Thyroid gland (tissue), 4 donors: Measurements from ENCODE around the gene USP5. TPM values are rescaled to one million over a fixed set of nuclear protein-coding genes. Genes with fewer than 3 reads are reported as not detected.

Experiments used
- DNase-seq, 2 donors: peaks; one replicate each; pipeline ENCODE4 v3.0.0-alpha.2; 2019
- H3K27ac ChIP-seq, 3 donors: fragments of 200-600 bp; sonication (generic); 1 replicate in 2 of 3; 2 replicates in 1 of 3; pipeline ENCODE4 v1.5.1; 2016 to 2019; ENCODE audit warnings: mild to moderate bottlenecking in 1 of 3, moderate library complexity in 1 of 3
- H3K27me3 ChIP-seq: fragments of 200-600 bp; sonication (generic); one replicate; pipeline ENCODE4 v1.5.1; 2019
- H3K36me3 ChIP-seq, 2 donors: fragments of 200-600 bp; sonication (generic); one replicate each; pipeline ENCODE4 v1.5.1; 2016 to 2019
- H3K4me1 ChIP-seq, 2 donors: fragments of 200-600 bp; sonication (generic); one replicate each; pipeline ENCODE4 v1.5.1; 2017 to 2019
- H3K4me3 ChIP-seq, 3 donors: fragments of 200-600 bp; sonication (generic); replicated peaks in 1 of 3; 1 replicate in 2 of 3; 2 replicates in 1 of 3; pipeline ENCODE4 v1.5.1; 2016; ENCODE audit warnings: mild to moderate bottlenecking in 1 of 3
- H3K9me3 ChIP-seq: fragments of 200-600 bp; sonication (generic); one replicate; pipeline ENCODE4 v1.5.1; 2017
- CTCF ChIP-seq, 6 experiments: fragments of 200-600 bp in 3 of 6; fragments of 450-650 bp in 3 of 6; sonication (generic) in 3 of 6; IDR thresholded peaks; one replicate each; pipeline ENCODE4 v1.5.1; 2016 to 2019; ENCODE audit warnings: antibody characterized with exemption in 6 of 6, mild to moderate bottlenecking in 2 of 6, inconsistent platforms in 1 of 6, moderate library complexity in 1 of 6
- POLR2A ChIP-seq, 2 donors: fragments of 450-650 bp; IDR thresholded peaks; one replicate each; pipeline ENCODE4 v1.6.1; 2017; ENCODE audit warnings: antibody characterized with exemption in 2 of 2, mild to moderate bottlenecking in 2 of 2, moderate library complexity in 1 of 2
- WGBS, 2 donors: methylation state at CpG; one replicate each; pipeline ENCODE4 v1.1.5; 2017; 5-methylcytosine and 5-hydroxymethylcytosine counted together
- intact Hi-C: fragments of 100-400 bp; cut with DNase I; formaldehyde crosslinking; loops from one replicate; pipeline ENCODE4 v1.15.1; 2023
- total RNA-seq, 4 donors: library from RNA; depleted of rRNA; stranded (reverse); fragments of >200 nt; gene quantifications; one replicate each; pipeline ENCODE4 v1.2.3, GENCODE V29; 2016

Gene USP5
- total RNA-seq, 4 donors from 2014 or later: 34.7 to 68.6 (median 58.9) TPM

GRCh38 chr12:6912164-6912935 is 60.4 kb downstream of the USP5 start:
- Histone ChIP-seq H3K9me3 (no peaks in the 10 kb centered on the region), H3K27me3 (no peaks in the 10 kb centered on the region), H3K27ac (no peak overlapping the region), H3K4me1 (peaks cover 26 to 31% of the 10 kb centered on the region in 2 donors), H3K36me3 (no peaks in the 10 kb centered on the region), H3K4me3 (no peak overlapping the region)
- intact Hi-C loops: loop anchor here (5.0 kb wide), 1 partner anchor 40 kb away; the partner anchor contains the start of gene SPSB2
- DNase-seq: no peak
- TF ChIP-seq POLR2A (IDR thresholded peaks at IDR 0.05): no peak
- 81 to 85% methylated on average over 15 of the region's 15 CpGs for WGBS, 2 donors

GRCh38 chr12:6914246-6914946 is 62.4 kb downstream of the USP5 start, which contains the start of gene ENO2:
TSS of gene ENO2 (plus strand) at chr12:6914580. CDS start at chr12:6915833, 1,253 bp downstream.
- no peaks in the 10 kb centered on the region for H3K9me3 ChIP-seq
- H3K27me3 ChIP-seq: no peaks in the 10 kb centered on the region
- H3K4me1 ChIP-seq: peaks cover 26 to 32% of the 10 kb centered on the region in 2 donors
- H3K27ac ChIP-seq: peak within 1 kb of the TSS; percentile 50 to 76 (median 76)
- 0 to 2% methylated on average over 16 to 35 of the region's 68 CpGs for WGBS, 2 donors
- peak; percentile 76 to 77 for DNase-seq
- intact Hi-C loops: loop anchor here (5.0 kb wide), 1 partner anchor 42 kb away; the partner anchor contains the start of gene SPSB2
- H3K4me3 ChIP-seq: peak within 1 kb of the TSS; percentile 24 to 61 (median 34)
- no peaks in the 10 kb centered on the region for H3K36me3 ChIP-seq
- TF ChIP-seq POLR2A (IDR thresholded peaks at IDR 0.05) (peak in 1 of 2 donors; percentile 61), CTCF (IDR thresholded peaks at IDR 0.05) (no peak)

- TF ChIP-seq CTCF (IDR thresholded peaks at IDR 0.05) (no peak), POLR2A (IDR thresholded peaks at IDR 0.05) (no peak)
- intact Hi-C loops: loop anchor here (5.0 kb wide), 1 partner anchor 43 kb away; the partner anchor contains the start of gene SPSB2
- 16 to 20% methylated on average over 29 of the region's 29 CpGs for WGBS, 2 donors
These were observed 63.2 kb downstream of the USP5 start for GRCh38 chr12:6914947-6915788.

GRCh38 chr12:6915789-6916285 is 63.9 kb downstream of the USP5 start:
- no peak overlapping the region for H3K4me3 ChIP-seq
- peaks cover 26 to 32% of the 10 kb centered on the region in 2 donors for H3K4me1 ChIP-seq
- H3K9me3 ChIP-seq: no peaks in the 10 kb centered on the region
- DNase-seq: no peak
- peak overlapping the region; percentile 49 to 62 (median 55) for H3K27ac ChIP-seq
- WGBS, 2 donors: 77 to 79% methylated on average over 9 to 10 of the region's 14 CpGs
- intact Hi-C loops: no loop called here
- TF ChIP-seq CTCF (IDR thresholded peaks at IDR 0.05): no peak
- TF ChIP-seq POLR2A (IDR thresholded peaks at IDR 0.05): no peak
- no peaks in the 10 kb centered on the region for H3K27me3 ChIP-seq
- no peaks in the 10 kb centered on the region for H3K36me3 ChIP-seq

More at GRCh38 chr12:6914947-6915788, 63.2 kb downstream of the USP5 start:
- peaks cover 26 to 32% of the 10 kb centered on the region in 2 donors for H3K4me1 ChIP-seq
- H3K36me3 ChIP-seq: no peaks in the 10 kb centered on the region
- H3K4me3 ChIP-seq: peak overlapping the region; percentile 24 to 61 (median 34)
- H3K9me3 ChIP-seq: no peaks in the 10 kb centered on the region
- DNase-seq: peak; percentile 42 to 45
- peak overlapping the region; percentile 50 to 76 (median 76) for H3K27ac ChIP-seq
- no peaks in the 10 kb centered on the region for H3K27me3 ChIP-seq

Other genes with a start within 250 kb of the USP5 start
- gene CHD4, start 244.8 kb upstream of the USP5 start, total RNA-seq: 100 to 1,000 TPM; 152 to 337 (median 263) TPM
- gene LPAR5, start 216.2 kb upstream of the USP5 start, total RNA-seq: 1 to 10 TPM in 3 of 4 donors, under 1 TPM in 1; 0.78 to 8.1 (median 3.5) TPM
- gene ACRBP, start 204.7 kb upstream of the USP5 start, total RNA-seq: 10 to 100 TPM in 2 of 4 donors, 1 to 10 TPM in 2; 8.9 to 11.4 (median 10.4) TPM
- gene ING4, start 189.0 kb upstream of the USP5 start, total RNA-seq: 10 to 100 TPM; 52.7 to 85.1 (median 67.2) TPM
- gene ZNF384, start 162.8 kb upstream of the USP5 start, total RNA-seq: 10 to 100 TPM; 41.9 to 72.8 (median 53.1) TPM
- gene PIANP, start 151.3 kb upstream of the USP5 start, total RNA-seq: under 1 TPM in 2 of 4 donors, not detected in 2; 0.11 to 0.39 TPM
- 10 to 100 TPM; 44.5 to 86.7 (median 63.1) TPM for gene COPS7A, start 128.1 kb upstream of the USP5 start, total RNA-seq
- gene MLF2, start 99.0 kb upstream of the USP5 start, total RNA-seq: 100 to 1,000 TPM; 110 to 253 (median 196) TPM
- 100 to 1,000 TPM in 2 of 4 donors, 10 to 100 TPM in 2; 60.0 to 186 (median 103) TPM for gene PTMS, start 85.8 kb upstream of the USP5 start, total RNA-seq
- gene LAG3, start 79.6 kb upstream of the USP5 start, total RNA-seq: under 1 TPM in 1 of 4 donors, not detected in 3; 0.13 TPM
- 1 to 10 TPM; 3.5 to 8.1 (median 3.9) TPM for gene CD4, start 62.6 kb upstream of the USP5 start, total RNA-seq
- gene GPR162, start 30.3 kb upstream of the USP5 start, total RNA-seq: 1 to 10 TPM in 1 of 4 donors, under 1 TPM in 3; 0.34 to 1.1 (median 0.56) TPM
- gene P3H3, start 23.7 kb upstream of the USP5 start, total RNA-seq: 10 to 100 TPM; 13.6 to 27.9 (median 20.3) TPM
- gene GNB3, start 11.2 kb upstream of the USP5 start, total RNA-seq: 1 to 10 TPM in 3 of 4 donors, under 1 TPM in 1; 0.39 to 3.0 (median 2.1) TPM
- 1 to 10 TPM in 2 of 4 donors, under 1 TPM in 2; 0.73 to 1.3 (median 0.90) TPM for gene CDCA3, start 864 bp upstream of the USP5 start, total RNA-seq
- 100 to 1,000 TPM; 363 to 700 (median 468) TPM for gene TPI1, start 15.4 kb downstream of the USP5 start, total RNA-seq
- gene SPSB2, start 21.2 kb downstream of the USP5 start, total RNA-seq: 10 to 100 TPM; 16.3 to 35.0 (median 25.6) TPM
- gene LRRC23, start 52.7 kb downstream of the USP5 start, total RNA-seq: 10 to 100 TPM in 3 of 4 donors, 1 to 10 TPM in 1; 8.7 to 16.4 (median 13.0) TPM
- gene ENO2, start 62.4 kb downstream of the USP5 start, total RNA-seq: 10 to 100 TPM; 13.0 to 25.3 (median 19.8) TPM
- 100 to 1,000 TPM in 1 of 4 donors, 10 to 100 TPM in 3; 53.3 to 100 (median 84.9) TPM for gene ATN1, start 75.8 kb downstream of the USP5 start, total RNA-seq
- gene RNU7-1, start 91.7 kb downstream of the USP5 start, total RNA-seq: not detected
- gene C12orf57, start 91.9 kb downstream of the USP5 start, total RNA-seq: 100 to 1,000 TPM; 344 to 666 (median 383) TPM
- gene PTPN6, start 99.2 kb downstream of the USP5 start, total RNA-seq: 10 to 100 TPM; 21.7 to 32.3 (median 31.4) TPM
- 100 to 1,000 TPM; 153 to 284 (median 220) TPM for gene PHB2, start 118.5 kb downstream of the USP5 start, total RNA-seq
- gene EMG1, start 118.8 kb downstream of the USP5 start, total RNA-seq: 10 to 100 TPM; 19.9 to 53.1 (median 45.6) TPM
- gene LPCAT3, start 166.3 kb downstream of the USP5 start, total RNA-seq: 10 to 100 TPM; 45.1 to 68.4 (median 58.5) TPM
- 100 to 1,000 TPM; 137 to 470 (median 255) TPM for gene C1S, start 208.6 kb downstream of the USP5 start, total RNA-seq
- 100 to 1,000 TPM; 132 to 545 (median 312) TPM for gene C1R, start 240.3 kb downstream of the USP5 start, total RNA-seq